ENCODE results near the gene AQP1.

Gene AQP1

GRCh38 chr7:30950197-30950596 is 38.5 kb downstream of the AQP1 start:
- no peak for DNase-seq (ENCODE audit: low spot score)
- H3K9me3 ChIP-seq (replicated peaks in 1 of 2; ENCODE audit: control insufficient read depth in 2 of 2, insufficient read depth in 1 of 2, low read depth in 1 of 2, low read length in 2 of 2): peaks cover 0 to 2% of the 10 kb centered on the region in 2 donors

GRCh38 chr7:30954914-30955313 is 43.3 kb downstream of the AQP1 start:
- no peak overlapping the region for H2AFZ ChIP-seq (ENCODE audit: low read length)
- H3K4ac ChIP-seq (ENCODE audit: low read length): no peak overlapping the region
- no peaks in the 10 kb centered on the region for H3K27me3 ChIP-seq (ENCODE audit: control insufficient read depth in 3 of 3, insufficient read depth in 3 of 3, low read depth in 1 of 3, low read length in 3 of 3)
- H3K4me2 ChIP-seq (ENCODE audit: insufficient read depth, low read length, poor library complexity, severe bottlenecking): no peak overlapping the region
- H2BK15ac ChIP-seq (ENCODE audit: low read length): no peak overlapping the region
- H3K14ac ChIP-seq (ENCODE audit: low read length): no peak overlapping the region
- H3K36me3 ChIP-seq (replicated peaks in 1 of 2; ENCODE audit: control insufficient read depth in 2 of 2, insufficient read depth in 2 of 2, low read length in 2 of 2): no peaks in the 10 kb centered on the region
- H2BK5ac ChIP-seq (ENCODE audit: low read length): no peak overlapping the region
- no peak overlapping the region for H4K91ac ChIP-seq (ENCODE audit: low read depth, low read length, poor library complexity)
- H3K4me3 ChIP-seq (ENCODE audit: low read length in 2 of 2): no peak overlapping the region
- H3K79me1 ChIP-seq (ENCODE audit: low read depth, low read length): no peaks in the 10 kb centered on the region
- no peaks in the 10 kb centered on the region for H3K4me1 ChIP-seq (ENCODE audit: control insufficient read depth in 2 of 2, insufficient read depth in 1 of 2, low read depth in 1 of 2, low read length in 2 of 2)
- no peak overlapping the region for H3K23ac ChIP-seq (ENCODE audit: low read depth, low read length, poor library complexity)
- peaks cover 0 to 4% of the 10 kb centered on the region in 2 donors for H3K9me3 ChIP-seq (replicated peaks in 1 of 2; ENCODE audit: control insufficient read depth in 2 of 2, insufficient read depth in 1 of 2, low read depth in 1 of 2, low read length in 2 of 2)
- no peak overlapping the region for H2AK5ac ChIP-seq (ENCODE audit: low read depth, low read length)
- no peak overlapping the region for H2BK120ac ChIP-seq (ENCODE audit: low read depth, low read length)
- no peak overlapping the region for H4K8ac ChIP-seq (ENCODE audit: low read depth, low read length)
- no peak for DNase-seq (ENCODE audit: low spot score)
- WGBS, 2 donors (ENCODE audit: extremely low coverage in 2 of 2, insufficient read length in 2 of 2, insufficient replicate concordance in 1 of 2): no CpG with 5 or more reads among the region's 4 CpGs
- no peak overlapping the region for H3K27ac ChIP-seq (replicated peaks; ENCODE audit: low read length)
- H2BK12ac ChIP-seq (ENCODE audit: low read length): no peak overlapping the region
- H3K9ac ChIP-seq (ENCODE audit: low read depth, low read length, poor library complexity): no peak overlapping the region
- H3K18ac ChIP-seq (ENCODE audit: low read length): no peak overlapping the region

More at GRCh38 chr7:30950197-30950596, 38.5 kb downstream of the AQP1 start:
- Histone ChIP-seq H4K8ac (ENCODE audit: low read depth, low read length) (no peak overlapping the region), H2BK12ac (ENCODE audit: low read length) (no peak overlapping the region), H3K79me1 (ENCODE audit: low read depth, low read length) (no peaks in the 10 kb centered on the region), H2AFZ (ENCODE audit: low read length) (no peak overlapping the region), H3K36me3 (replicated peaks in 1 of 2; ENCODE audit: control insufficient read depth in 2 of 2, insufficient read depth in 2 of 2, low read length in 2 of 2) (no peaks in the 10 kb centered on the region), H3K14ac (ENCODE audit: low read length) (no peak overlapping the region), H3K18ac (ENCODE audit: low read length) (no peak overlapping the region), H3K4ac (ENCODE audit: low read length) (no peak overlapping the region), H3K9ac (ENCODE audit: low read depth, low read length, poor library complexity) (no peak overlapping the region), H2BK5ac (ENCODE audit: low read length) (no peak overlapping the region), H3K23ac (ENCODE audit: low read depth, low read length, poor library complexity) (no peak overlapping the region), H3K4me2 (ENCODE audit: insufficient read depth, low read length, poor library complexity, severe bottlenecking) (no peak overlapping the region), H4K91ac (ENCODE audit: low read depth, low read length, poor library complexity) (no peak overlapping the region), H2BK120ac (ENCODE audit: low read depth, low read length) (no peak overlapping the region), H3K27me3 (ENCODE audit: control insufficient read depth in 3 of 3, insufficient read depth in 3 of 3, low read depth in 1 of 3, low read length in 3 of 3) (peaks cover 0 to 1% (median 0%) of the 10 kb centered on the region in 3 experiments), H2BK15ac (ENCODE audit: low read length) (no peak overlapping the region), H3K4me3 (ENCODE audit: low read length in 2 of 2) (no peak overlapping the region), H3K4me1 (ENCODE audit: control insufficient read depth in 2 of 2, insufficient read depth in 1 of 2, low read depth in 1 of 2, low read length in 2 of 2) (no peaks in the 10 kb centered on the region), H2AK5ac (ENCODE audit: low read depth, low read length) (no peak overlapping the region), H3K27ac (replicated peaks; ENCODE audit: low read length) (no peak overlapping the region)

DNA sequence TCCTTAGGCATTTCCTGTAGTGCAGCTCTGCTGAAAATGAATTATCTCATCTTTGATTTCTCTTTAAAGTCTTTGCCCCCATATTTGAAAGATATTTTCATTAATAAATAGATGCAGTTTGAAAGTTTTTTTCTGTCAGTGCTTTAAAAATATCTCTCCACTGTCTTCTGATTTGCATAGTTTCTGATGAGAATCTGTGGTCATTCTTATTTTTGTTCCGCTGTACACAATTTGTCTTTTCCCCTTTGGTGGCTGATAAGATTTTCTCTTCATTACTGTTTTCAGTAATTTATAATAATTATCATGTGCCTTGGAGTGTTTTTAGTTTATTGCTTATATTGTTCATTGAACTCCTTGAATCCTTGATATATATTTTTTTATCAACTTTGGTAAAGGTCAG is 45.1 kb downstream of the AQP1 start:
- Histone ChIP-seq H3K9me3 (replicated peaks in 1 of 2; ENCODE audit: control insufficient read depth in 2 of 2, insufficient read depth in 1 of 2, low read depth in 1 of 2, low read length in 2 of 2) (peaks cover 0 to 4% of the 10 kb centered on the region in 2 donors), H3K4me3 (ENCODE audit: low read length in 2 of 2) (no peak overlapping the region), H3K18ac (ENCODE audit: low read length) (no peak overlapping the region), H2AFZ (ENCODE audit: low read length) (no peak overlapping the region), H3K14ac (ENCODE audit: low read length) (no peak overlapping the region), H4K8ac (ENCODE audit: low read depth, low read length) (no peak overlapping the region), H3K27ac (replicated peaks; ENCODE audit: low read length) (no peak overlapping the region), H2AK5ac (ENCODE audit: low read depth, low read length) (no peak overlapping the region), H3K4ac (ENCODE audit: low read length) (no peak overlapping the region), H2BK15ac (ENCODE audit: low read length) (no peak overlapping the region), H3K36me3 (replicated peaks in 1 of 2; ENCODE audit: control insufficient read depth in 2 of 2, insufficient read depth in 2 of 2, low read length in 2 of 2) (no peaks in the 10 kb centered on the region), H3K9ac (ENCODE audit: low read depth, low read length, poor library complexity) (no peak overlapping the region), H3K27me3 (ENCODE audit: control insufficient read depth in 3 of 3, insufficient read depth in 3 of 3, low read depth in 1 of 3, low read length in 3 of 3) (no peaks in the 10 kb centered on the region), H2BK12ac (ENCODE audit: low read length) (no peak overlapping the region), H2BK120ac (ENCODE audit: low read depth, low read length) (no peak overlapping the region), H4K91ac (ENCODE audit: low read depth, low read length, poor library complexity) (no peak overlapping the region), H2BK5ac (ENCODE audit: low read length) (no peak overlapping the region), H3K23ac (ENCODE audit: low read depth, low read length, poor library complexity) (no peak overlapping the region), H3K4me2 (ENCODE audit: insufficient read depth, low read length, poor library complexity, severe bottlenecking) (no peak overlapping the region), H3K4me1 (ENCODE audit: control insufficient read depth in 2 of 2, insufficient read depth in 1 of 2, low read depth in 1 of 2, low read length in 2 of 2) (no peaks in the 10 kb centered on the region), H3K79me1 (ENCODE audit: low read depth, low read length) (no peaks in the 10 kb centered on the region)
- WGBS, 2 donors (ENCODE audit: extremely low coverage in 2 of 2, insufficient read length in 2 of 2, insufficient replicate concordance in 1 of 2): no CpG with 5 or more reads among the region's 1 CpG
- no peak for DNase-seq (ENCODE audit: low spot score)

DNA sequence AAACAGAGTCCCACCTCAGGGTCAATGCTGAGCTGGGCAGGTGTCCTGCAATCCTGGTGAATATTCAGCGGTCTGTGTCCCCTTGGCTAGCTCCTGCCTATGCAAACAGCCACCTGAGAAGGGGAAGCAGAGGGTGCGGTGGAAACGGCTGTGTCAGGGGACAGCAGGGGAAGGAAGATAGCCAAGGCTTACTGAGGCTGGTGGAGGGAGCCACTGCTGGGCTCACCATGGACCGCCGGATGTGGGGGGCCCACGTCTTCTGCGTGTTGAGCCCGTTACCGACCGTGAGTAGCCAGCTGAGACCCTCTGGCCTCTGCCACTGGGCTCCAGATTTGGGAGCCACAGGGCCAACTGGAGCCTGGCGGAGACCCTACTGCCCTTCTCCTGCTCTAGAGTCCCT is 52.2 kb downstream of the AQP1 start, which contains the start of gene GHRHR:
GHRHR (plus strand) TSS at position 112 of the 400 bp plus-strand sequence; CDS start at position 228, 116 bp downstream.
- H3K4me2 ChIP-seq (ENCODE audit: insufficient read depth, low read length, poor library complexity, severe bottlenecking): no peak within 1 kb of the TSS
- H3K36me3 ChIP-seq (replicated peaks in 1 of 2; ENCODE audit: control insufficient read depth in 2 of 2, insufficient read depth in 2 of 2, low read length in 2 of 2): no peaks in the 10 kb centered on the region
- no peak within 1 kb of the TSS for H2AFZ ChIP-seq (ENCODE audit: low read length)
- WGBS, 2 donors (ENCODE audit: extremely low coverage in 2 of 2, insufficient read length in 2 of 2, insufficient replicate concordance in 1 of 2): no CpG with 5 or more reads among the region's 11 CpGs
- no peak within 1 kb of the TSS for H4K91ac ChIP-seq (ENCODE audit: low read depth, low read length, poor library complexity)
- no peak within 1 kb of the TSS for H3K14ac ChIP-seq (ENCODE audit: low read length)
- H3K27me3 ChIP-seq (ENCODE audit: control insufficient read depth in 3 of 3, insufficient read depth in 3 of 3, low read depth in 1 of 3, low read length in 3 of 3): no peaks in the 10 kb centered on the region
- H3K4me3 ChIP-seq (ENCODE audit: low read length in 2 of 2): no peak within 1 kb of the TSS
- no peaks in the 10 kb centered on the region for H3K9me3 ChIP-seq (replicated peaks in 1 of 2; ENCODE audit: control insufficient read depth in 2 of 2, insufficient read depth in 1 of 2, low read depth in 1 of 2, low read length in 2 of 2)
- no peak within 1 kb of the TSS for H2BK5ac ChIP-seq (ENCODE audit: low read length)
- H3K4me1 ChIP-seq (ENCODE audit: control insufficient read depth in 2 of 2, insufficient read depth in 1 of 2, low read depth in 1 of 2, low read length in 2 of 2): no peaks in the 10 kb centered on the region
- H3K9ac ChIP-seq (ENCODE audit: low read depth, low read length, poor library complexity): no peak within 1 kb of the TSS
- H2BK120ac ChIP-seq (ENCODE audit: low read depth, low read length): no peak within 1 kb of the TSS
- no peak within 1 kb of the TSS for H3K4ac ChIP-seq (ENCODE audit: low read length)
- H2AK5ac ChIP-seq (ENCODE audit: low read depth, low read length): no peak within 1 kb of the TSS
- H3K18ac ChIP-seq (ENCODE audit: low read length): peak within 1 kb of the TSS; percentile 25
- DNase-seq (ENCODE audit: low spot score): no peak
- no peak within 1 kb of the TSS for H2BK12ac ChIP-seq (ENCODE audit: low read length)
- no peak within 1 kb of the TSS for H3K23ac ChIP-seq (ENCODE audit: low read depth, low read length, poor library complexity)
- H3K79me1 ChIP-seq (ENCODE audit: low read depth, low read length): no peaks in the 10 kb centered on the region
- no peak within 1 kb of the TSS for H2BK15ac ChIP-seq (ENCODE audit: low read length)
- H4K8ac ChIP-seq (ENCODE audit: low read depth, low read length): no peak within 1 kb of the TSS
- no peak within 1 kb of the TSS for H3K27ac ChIP-seq (replicated peaks; ENCODE audit: low read length)

Data from neuronal stem cell (in vitro differentiated cells).